Erythroblast (primary cell): ENCODE measurements around the gene EDC4.
"Not testable (repeated sequence)": the region's sequence is repeated elsewhere in the genome, so short reads cannot be mapped to it uniquely, and the experiment has no call there.

Experiments
- GATA1 ChIP-seq: IDR thresholded peaks from 2 replicates; pipeline ENCODE4 v1.6.1; 2011; ENCODE audit warnings: low read depth, mild to moderate bottlenecking, control low read depth, low read length, moderate library complexity
- POLR2A ChIP-seq: IDR thresholded peaks from 2 replicates; pipeline ENCODE4 v1.6.1; 2011; ENCODE audit warnings: mild to moderate bottlenecking, low read length

- not testable (repeated sequence) for TF ChIP-seq POLR2A, GATA1
These were observed 42.6 kb downstream of the EDC4 start for GRCh38 chr16:67915496-67915769.
